GM12874 (cell line): Measurements from ENCODE around the gene HNRNPA1.

Experiments
- TF ChIP-seq, protein P1 (sequence below): IDR thresholded peaks from 2 replicates; pipeline ENCODE4 v1.5.1; 2011; ENCODE audit warnings: low read depth, mild to moderate bottlenecking, control low read depth, low read length, moderate library complexity; ENCODE audit not compliant: insufficient read depth

The HNRNPA1 gene

GRCh38 chr12:54331461-54331860 lies 50.9 kb downstream of the HNRNPA1 start:
- TF ChIP-seq, protein P1, sequence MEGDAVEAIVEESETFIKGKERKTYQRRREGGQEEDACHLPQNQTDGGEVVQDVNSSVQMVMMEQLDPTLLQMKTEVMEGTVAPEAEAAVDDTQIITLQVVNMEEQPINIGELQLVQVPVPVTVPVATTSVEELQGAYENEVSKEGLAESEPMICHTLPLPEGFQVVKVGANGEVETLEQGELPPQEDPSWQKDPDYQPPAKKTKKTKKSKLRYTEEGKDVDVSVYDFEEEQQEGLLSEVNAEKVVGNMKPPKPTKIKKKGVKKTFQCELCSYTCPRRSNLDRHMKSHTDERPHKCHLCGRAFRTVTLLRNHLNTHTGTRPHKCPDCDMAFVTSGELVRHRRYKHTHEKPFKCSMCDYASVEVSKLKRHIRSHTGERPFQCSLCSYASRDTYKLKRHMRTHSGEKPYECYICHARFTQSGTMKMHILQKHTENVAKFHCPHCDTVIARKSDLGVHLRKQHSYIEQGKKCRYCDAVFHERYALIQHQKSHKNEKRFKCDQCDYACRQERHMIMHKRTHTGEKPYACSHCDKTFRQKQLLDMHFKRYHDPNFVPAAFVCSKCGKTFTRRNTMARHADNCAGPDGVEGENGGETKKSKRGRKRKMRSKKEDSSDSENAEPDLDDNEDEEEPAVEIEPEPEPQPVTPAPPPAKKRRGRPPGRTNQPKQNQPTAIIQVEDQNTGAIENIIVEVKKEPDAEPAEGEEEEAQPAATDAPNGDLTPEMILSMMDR, result no peak

GRCh38 chr12:54333420-54334034 lies 53.0 kb downstream of the HNRNPA1 start:
- TF ChIP-seq, protein P1, result no peak
